ENCODE data around the gene TPGS1. TPM values are rescaled to one million over a fixed set of nuclear protein-coding genes. Genes with fewer than 3 reads are reported as not detected.
"Not testable (repeated sequence)": the region's sequence is repeated elsewhere in the genome, so short reads cannot be mapped to it uniquely, and the experiment has no call there.

TPGS1 gene
- total RNA-seq, 2 donors from 2014 or later = 24.3 to 24.8 TPM

GRCh38 chr19:468587-469256 is 38.6 kb upstream of the TPGS1 start:
- H3K9me3 ChIP-seq (ENCODE audit: control insufficient read depth, low read length, poor library complexity, severe bottlenecking) = no peaks in the 10 kb centered on the region
- Mint-ChIP-seq H3K27me3 (peaks cover 4% of the 10 kb centered on the region), H3K4me1 (no peaks in the 10 kb centered on the region), H3K36me3 (ENCODE audit: low read depth) (no peaks in the 10 kb centered on the region), H3K27ac (no peak overlapping the region), H3K4me3 (no peak overlapping the region)
- no peak for DNase-seq
- ATAC-seq = no peak

GRCh38 chr19:469833-470232 is 37.5 kb upstream of the TPGS1 start:
- no peaks in the 10 kb centered on the region for H3K4me1 Mint-ChIP-seq
- DNase-seq = no peak

GRCh38 chr19:470701-471100 is 36.6 kb upstream of the TPGS1 start:
- DNase-seq (no peak), ATAC-seq (no peak)
- Mint-ChIP-seq H3K27me3 (peaks cover 4% of the 10 kb centered on the region), H3K36me3 (ENCODE audit: low read depth) (no peaks in the 10 kb centered on the region), H3K4me3 (no peak overlapping the region), H3K4me1 (peaks cover 2% of the 10 kb centered on the region), H3K27ac (no peak overlapping the region)
- no peaks in the 10 kb centered on the region for H3K9me3 ChIP-seq (ENCODE audit: control insufficient read depth, low read length, poor library complexity, severe bottlenecking)

More at GRCh38 chr19:469833-470232, 37.5 kb upstream of the TPGS1 start:
- no peak overlapping the region for H3K4me3 Mint-ChIP-seq
- no peak overlapping the region for H3K27ac Mint-ChIP-seq
- no peak for ATAC-seq
- no peaks in the 10 kb centered on the region for H3K9me3 ChIP-seq (ENCODE audit: control insufficient read depth, low read length, poor library complexity, severe bottlenecking)
- peaks cover 4% of the 10 kb centered on the region for H3K27me3 Mint-ChIP-seq
- no peaks in the 10 kb centered on the region for H3K36me3 Mint-ChIP-seq (ENCODE audit: low read depth)

GRCh38 chr19:472005-472858 is 35.1 kb upstream of the TPGS1 start:
- Mint-ChIP-seq H3K4me1 (peaks cover 2% of the 10 kb centered on the region), H3K27ac (no peak overlapping the region), H3K27me3 (peaks cover 4% of the 10 kb centered on the region), H3K36me3 (ENCODE audit: low read depth) (no peaks in the 10 kb centered on the region), H3K4me3 (no peak overlapping the region)
- H3K9me3 ChIP-seq (ENCODE audit: control insufficient read depth, low read length, poor library complexity, severe bottlenecking) = no peaks in the 10 kb centered on the region
- ATAC-seq (no peak), DNase-seq (no peak)

GRCh38 chr19:474126-475078 is 32.9 kb upstream of the TPGS1 start:
- Mint-ChIP-seq H3K4me1 (peaks cover 2% of the 10 kb centered on the region), H3K27ac (no peak overlapping the region), H3K27me3 (peaks cover 4% of the 10 kb centered on the region), H3K36me3 (ENCODE audit: low read depth) (no peaks in the 10 kb centered on the region), H3K4me3 (no peak overlapping the region)
- DNase-seq (no peak), ATAC-seq (no peak)
- H3K9me3 ChIP-seq (ENCODE audit: control insufficient read depth, low read length, poor library complexity, severe bottlenecking) = no peaks in the 10 kb centered on the region

GRCh38 chr19:475360-475759 is 31.9 kb upstream of the TPGS1 start:
- Mint-ChIP-seq H3K4me3 (no peak overlapping the region), H3K36me3 (ENCODE audit: low read depth) (no peaks in the 10 kb centered on the region), H3K27ac (no peak overlapping the region), H3K4me1 (peaks cover 2% of the 10 kb centered on the region), H3K27me3 (peaks cover 4% of the 10 kb centered on the region)
- no peak for ATAC-seq
- no peaks in the 10 kb centered on the region for H3K9me3 ChIP-seq (ENCODE audit: control insufficient read depth, low read length, poor library complexity, severe bottlenecking)
- DNase-seq = no peak

GRCh38 chr19:478236-478903 is 28.9 kb upstream of the TPGS1 start:
- Mint-ChIP-seq H3K27ac (no peak overlapping the region), H3K4me1 (peaks cover 2% of the 10 kb centered on the region), H3K27me3 (no peaks in the 10 kb centered on the region), H3K36me3 (ENCODE audit: low read depth) (peaks cover 2% of the 10 kb centered on the region), H3K4me3 (no peak overlapping the region)
- no peak for ATAC-seq
- H3K9me3 ChIP-seq (ENCODE audit: control insufficient read depth, low read length, poor library complexity, severe bottlenecking) = no peaks in the 10 kb centered on the region
- no peak for DNase-seq

GRCh38 chr19:478976-479375 is 28.3 kb upstream of the TPGS1 start:
- H3K4me1 Mint-ChIP-seq = peaks cover 2% of the 10 kb centered on the region
- H3K27me3 Mint-ChIP-seq = no peaks in the 10 kb centered on the region
- no peak overlapping the region for H3K27ac Mint-ChIP-seq
- no peak overlapping the region for H3K4me3 Mint-ChIP-seq
- H3K36me3 Mint-ChIP-seq (ENCODE audit: low read depth) = peaks cover 2% of the 10 kb centered on the region
- ATAC-seq = no peak
- H3K9me3 ChIP-seq (ENCODE audit: control insufficient read depth, low read length, poor library complexity, severe bottlenecking) = no peaks in the 10 kb centered on the region
- no peak for DNase-seq

GRCh38 chr19:480016-480855 is 27.1 kb upstream of the TPGS1 start:
- peaks cover 2% of the 10 kb centered on the region for H3K4me1 Mint-ChIP-seq
- H3K4me3 Mint-ChIP-seq = peak overlapping the region; percentile 19
- peak; percentile 44 for ATAC-seq
- peaks cover 2% of the 10 kb centered on the region for H3K36me3 Mint-ChIP-seq (ENCODE audit: low read depth)
- DNase-seq = peak in 1 of 3 donors; percentile 23
- no peaks in the 10 kb centered on the region for H3K9me3 ChIP-seq (ENCODE audit: control insufficient read depth, low read length, poor library complexity, severe bottlenecking)
- peaks cover 5% of the 10 kb centered on the region for H3K27me3 Mint-ChIP-seq
- H3K27ac Mint-ChIP-seq = peak overlapping the region; percentile 4

- peaks cover 12% of the 10 kb centered on the region for H3K27me3 Mint-ChIP-seq
- H3K36me3 Mint-ChIP-seq (ENCODE audit: low read depth); H3K9me3 ChIP-seq (ENCODE audit: control insufficient read depth, low read length, poor library complexity, severe bottlenecking); ATAC-seq; H3K4me1 Mint-ChIP-seq; H3K4me3 Mint-ChIP-seq; DNase-seq; H3K27ac Mint-ChIP-seq: not testable (repeated sequence)
Observed at GRCh38 chr19:481100-481499, 26.2 kb upstream of the TPGS1 start.

- DNase-seq = no peak
- H3K4me1 Mint-ChIP-seq = no peaks in the 10 kb centered on the region
- peak overlapping the region; percentile 0 for H3K27ac Mint-ChIP-seq
- H3K36me3 Mint-ChIP-seq (ENCODE audit: low read depth) = peaks cover 2% of the 10 kb centered on the region
- H3K27me3 Mint-ChIP-seq = peaks cover 12% of the 10 kb centered on the region
- ATAC-seq = no peak
- H3K9me3 ChIP-seq (ENCODE audit: control insufficient read depth, low read length, poor library complexity, severe bottlenecking) = no peaks in the 10 kb centered on the region
- H3K4me3 Mint-ChIP-seq = no peak overlapping the region
Observed at GRCh38 chr19:482186-483041, 24.9 kb upstream of the TPGS1 start.
